T1000 (cell line): ENCODE measurements around the gene RIMBP2.
"Not testable (repeated sequence)": the region's sequence is repeated elsewhere in the genome, so short reads cannot be mapped to it uniquely, and the experiment has no call there.

Experiments used
- DNase-seq: peaks from one replicate; lab custom pipeline; 2025; ENCODE audit warnings: mixed read lengths; lab: John Stamatoyannopoulos, UW

Gene RIMBP2

GRCh38 chr12:130739571-130739970 is 23.5 kb upstream of the RIMBP2 start:
- DNase-seq = no peak

GRCh38 chr12:130738403-130738802 is 22.3 kb upstream of the RIMBP2 start:
- DNase-seq = not testable (repeated sequence)

GRCh38 chr12:130737731-130738130 is 21.6 kb upstream of the RIMBP2 start:
- DNase-seq = no peak

DNA sequence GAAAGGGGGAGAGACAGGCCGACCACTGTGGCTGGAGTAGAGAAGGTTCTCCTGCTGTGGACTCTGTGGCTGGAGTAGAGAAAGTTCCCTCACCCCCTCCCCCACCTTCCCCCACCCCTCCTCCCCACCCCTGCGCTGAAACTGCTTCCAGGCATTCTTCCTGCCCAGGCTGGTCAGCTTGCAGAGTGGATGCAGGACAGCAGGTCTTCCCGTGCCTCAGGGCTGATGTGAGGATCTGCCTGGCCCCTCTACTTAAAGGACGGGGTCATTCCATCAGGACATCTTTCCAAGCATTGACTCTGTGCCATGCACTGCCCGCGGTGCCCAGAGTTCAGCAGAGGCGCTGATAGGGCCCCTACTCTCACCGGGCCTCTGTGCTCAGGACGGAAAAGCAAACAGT is 13.2 kb upstream of the RIMBP2 start:
- no peak for DNase-seq

DNA sequence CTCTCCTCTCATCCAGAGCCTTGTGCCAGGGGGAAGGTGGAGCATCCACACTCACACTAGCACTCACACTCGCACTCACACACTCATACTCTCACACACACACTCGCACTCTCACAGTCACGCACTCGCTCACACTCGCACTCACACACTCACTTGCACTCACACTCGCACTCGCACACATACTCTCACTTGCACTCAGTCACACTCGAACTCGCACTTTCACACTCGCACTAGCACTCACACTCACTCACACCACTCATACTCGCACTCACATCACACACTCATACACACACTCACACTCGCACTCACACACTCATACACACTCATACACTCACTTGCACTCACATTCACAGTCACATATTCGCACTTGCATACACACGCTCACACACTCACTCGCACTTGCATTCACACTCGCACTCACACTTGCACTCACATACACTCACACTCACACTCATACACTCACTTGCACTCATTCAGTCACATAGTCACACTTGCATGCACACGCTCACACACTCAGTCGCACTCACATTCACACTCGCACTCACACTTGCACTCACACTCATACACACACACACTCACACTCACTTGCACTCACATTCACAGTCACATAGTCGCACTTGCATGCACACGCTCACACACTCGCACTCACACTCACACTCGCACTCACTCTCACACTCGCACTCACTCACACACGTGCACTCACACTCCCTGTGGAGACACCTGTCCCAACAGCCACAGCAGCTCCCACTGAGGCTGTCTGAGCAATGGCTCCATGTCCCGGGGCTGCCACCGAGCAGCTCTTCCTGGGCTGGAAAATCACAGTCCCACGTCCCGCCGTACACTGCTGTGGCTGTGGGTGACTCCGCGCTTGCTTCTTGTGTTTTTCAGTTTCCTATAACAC is 12.3 kb upstream of the RIMBP2 start:
- DNase-seq = no peak

DNA sequence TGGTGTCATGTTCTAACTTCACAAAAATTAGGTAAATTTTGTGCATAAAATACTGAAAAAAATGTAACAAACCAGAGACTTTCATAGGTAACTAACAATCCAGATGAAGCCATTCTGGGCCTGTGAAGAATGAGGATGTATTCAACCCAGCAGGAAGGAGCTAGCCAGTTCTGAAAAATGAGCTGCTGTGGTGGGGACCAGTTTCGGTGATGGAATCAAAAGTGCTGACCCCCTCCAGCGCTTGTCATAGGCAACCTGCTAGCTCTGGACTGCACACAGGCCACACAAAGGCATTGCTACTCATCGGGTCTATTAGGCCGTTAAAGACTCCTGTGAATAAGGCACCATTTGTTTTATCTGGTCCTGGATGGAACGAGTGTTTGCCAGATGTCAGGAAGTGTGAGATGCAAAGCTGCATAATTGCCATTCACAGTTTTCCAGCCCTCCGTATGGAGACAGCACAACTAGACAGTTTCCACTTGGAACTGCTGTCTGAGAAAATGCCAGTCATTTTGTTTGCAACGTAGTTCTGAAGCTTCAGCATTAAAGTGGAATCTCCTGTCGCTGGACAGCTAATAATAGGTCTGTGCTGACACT is 3.3 kb upstream of the RIMBP2 start:
- DNase-seq = no peak

DNA sequence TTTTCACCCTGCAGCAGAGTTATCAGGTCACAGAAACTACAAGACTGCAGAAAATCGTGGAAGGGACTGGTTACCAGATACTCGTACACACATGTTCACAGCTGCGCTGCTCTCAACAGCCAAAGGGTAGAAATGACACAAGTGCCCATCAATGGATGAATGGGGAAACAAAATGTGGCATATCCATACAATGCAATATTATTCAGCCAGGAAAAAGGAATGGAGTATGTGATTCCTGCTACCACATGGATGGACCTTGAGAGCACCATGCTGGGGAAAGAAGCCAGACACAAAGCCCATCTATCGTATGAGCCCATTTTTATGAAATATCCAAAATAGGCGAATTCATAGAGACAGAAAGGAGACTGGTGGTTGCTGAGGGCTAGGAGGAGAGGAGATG is 1.7 kb upstream of the RIMBP2 start:
- no peak for DNase-seq

GRCh38 chr12:130716969-130717366 is 869 bp upstream of the RIMBP2 start:
- DNase-seq = no peak

- no peak for DNase-seq
Observed at GRCh38 chr12:130715150-130715997, 725 bp downstream of the RIMBP2 start.

- no peak for DNase-seq
Observed at GRCh38 chr12:130714591-130715149, 1.4 kb downstream of the RIMBP2 start.

- no peak for DNase-seq
Observed at GRCh38 chr12:130714091-130714590, 2.0 kb downstream of the RIMBP2 start.

DNA sequence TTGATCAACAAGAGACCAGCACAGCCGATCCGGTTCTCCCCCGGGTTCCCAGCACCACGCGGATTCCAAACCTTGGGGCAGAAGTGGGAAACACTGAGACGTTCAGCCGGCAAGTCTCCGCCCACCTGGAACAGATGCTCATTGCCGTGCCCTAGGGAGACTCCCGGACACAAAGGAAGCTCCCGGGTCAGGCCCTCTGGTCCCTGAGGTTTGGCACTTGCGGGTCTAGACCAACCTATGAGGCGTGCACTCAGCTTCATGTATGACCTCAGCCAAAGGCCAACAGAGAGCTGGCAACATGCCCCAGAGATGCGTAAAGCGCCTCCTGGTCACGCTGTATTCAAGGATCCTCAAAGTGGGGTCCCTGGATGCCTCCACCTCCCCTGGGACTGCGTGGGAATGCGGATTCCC is 2.5 kb downstream of the RIMBP2 start:
- DNase-seq = no peak

- DNase-seq = no peak
Observed at GRCh38 chr12:130712346-130713065, 3.6 kb downstream of the RIMBP2 start.

GRCh38 chr12:130711756-130712155 is 4.3 kb downstream of the RIMBP2 start:
- DNase-seq = no peak

DNA sequence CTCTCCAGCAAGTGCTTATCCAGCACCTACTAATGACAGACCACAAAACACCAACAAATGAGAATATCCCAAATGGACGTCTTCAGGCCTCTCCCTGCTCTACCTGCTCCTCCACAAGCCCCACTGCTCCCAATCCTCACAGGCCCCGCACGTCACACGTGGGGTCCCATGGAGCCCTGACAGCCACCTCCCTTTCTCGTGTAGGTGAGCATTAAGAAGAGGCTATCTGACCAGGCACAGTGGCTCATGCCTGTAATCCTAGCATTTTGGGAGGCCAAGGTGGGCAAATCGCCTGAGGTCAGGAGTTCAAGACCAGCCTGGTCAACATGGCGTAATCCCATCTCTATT is 5.4 kb downstream of the RIMBP2 start:
- DNase-seq = no peak

- DNase-seq = no peak
Observed at GRCh38 chr12:130709971-130710732, 5.9 kb downstream of the RIMBP2 start.

DNA sequence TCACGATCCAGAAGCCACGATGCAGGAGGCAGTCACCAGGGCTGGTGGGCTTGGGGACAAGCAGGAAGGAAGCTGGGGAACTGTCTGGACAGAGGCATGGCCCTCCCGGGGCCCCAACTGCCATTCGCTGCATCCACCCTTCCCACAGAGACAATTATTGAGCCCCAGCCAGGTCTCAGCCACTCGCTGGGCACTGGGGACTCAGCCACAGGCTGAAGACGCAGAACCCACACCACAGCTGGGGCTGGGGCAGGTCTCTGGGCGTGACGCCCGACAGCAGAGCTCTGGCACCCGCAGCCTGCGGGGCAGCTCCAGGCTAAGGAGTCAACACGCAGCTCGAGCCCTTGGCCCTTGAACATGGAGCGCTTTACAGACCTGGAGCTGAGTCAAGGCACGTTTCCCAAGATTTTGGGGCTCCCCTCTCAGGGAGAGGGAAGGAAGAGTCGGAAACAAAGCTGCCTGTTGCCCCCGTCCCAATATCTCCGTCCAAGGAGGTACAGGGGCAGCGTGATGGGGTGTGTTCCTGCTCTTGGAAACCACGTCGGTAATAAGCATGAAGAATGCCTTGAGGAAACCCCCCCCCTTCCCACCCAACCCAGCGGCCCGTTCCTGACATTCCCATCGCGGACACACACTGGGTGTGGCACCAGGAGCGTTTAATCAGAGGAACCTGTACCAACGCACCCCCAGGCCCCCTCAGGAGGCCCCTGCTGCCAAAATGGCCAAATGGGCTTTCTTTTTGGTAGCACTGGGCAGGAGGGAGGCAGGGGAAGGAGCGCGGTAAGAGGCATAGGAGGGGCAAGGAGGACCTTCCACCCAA is 6.7 kb downstream of the RIMBP2 start:
- DNase-seq = no peak

GRCh38 chr12:130708648-130709047 is 7.5 kb downstream of the RIMBP2 start:
- DNase-seq = no peak

GRCh38 chr12:130707571-130707891 is 8.6 kb downstream of the RIMBP2 start:
- DNase-seq = no peak
